ENCODE data around the gene SRGAP1.

GRCh38 chr12:63958876-63959580 is 114.5 kb downstream of the SRGAP1 start:
- no peak for TF ChIP-seq CTCF (IDR thresholded peaks at IDR 0.05)
- no peak for TF ChIP-seq POLR2A (IDR thresholded peaks at IDR 0.05)

Measured in gastroesophageal sphincter (tissue), 3 donors.